H1 (cell line): Measurements from ENCODE around the gene KANSL1L. TPM values are rescaled to one million over a fixed set of nuclear protein-coding genes. Genes with fewer than 3 reads are reported as not detected.

ENCODE experiments used
- CTCF ChIA-PET: fragments of 300-600 bp; sonication (Branson Sonifier 250); formaldehyde crosslinking; loops from one replicate; lab custom pipeline; 2021; ENCODE audit not compliant: partially characterized antibody; lab: Charles Lee
- POLR2A ChIA-PET: fragments of 300-600 bp; sonication (Branson Sonifier 250); formaldehyde crosslinking; loops from one replicate; lab custom pipeline; 2021; ENCODE audit warnings: inconsistent platforms; ENCODE audit not compliant: partially characterized antibody; lab: Charles Lee
- DNase-seq, 2 experiments: peaks; one replicate each; pipeline versions ENCODE4 v3.0.0 to v3.0.0-alpha.2; 2010 to 2022; ENCODE audit warnings: low spot score in 2 of 2, low read depth in 1 of 2, mixed read lengths in 1 of 2
- FAIRE-seq: peaks from 2 replicates; lab custom pipeline; 2011; peaks lifted over from hg19 to GRCh38; lab: Jason Lieb, UNC
- H2AFZ ChIP-seq: 2 replicates; pipeline ENCODE4 v1.8.1; 2012; ENCODE audit warnings: low read length, inconsistent platforms
- H2AK5ac ChIP-seq: 2 replicates; pipeline ENCODE4 v1.6.1; 2013; ENCODE audit warnings: low read depth, low read length
- H2BK120ac ChIP-seq: replicated peaks from 2 replicates; pipeline ENCODE3; 2013; ENCODE audit warnings: low read depth, low read length, inconsistent platforms
- H2BK12ac ChIP-seq: 2 replicates; pipeline ENCODE4 v1.6.1; 2013; ENCODE audit warnings: low read depth, low read length
- H2BK15ac ChIP-seq: 2 replicates; pipeline ENCODE4 v1.6.1; 2013; ENCODE audit warnings: low read length
- H2BK20ac ChIP-seq: 2 replicates; pipeline ENCODE4 v1.6.1; 2013; ENCODE audit warnings: low read length
- H2BK5ac ChIP-seq: 2 replicates; pipeline ENCODE4 v1.6.1; 2013; ENCODE audit warnings: low read depth, low read length
- H3K14ac ChIP-seq: 2 replicates; pipeline ENCODE4 v1.6.1; 2013; ENCODE audit warnings: inconsistent platforms; ENCODE audit not compliant: insufficient read length
- H3K18ac ChIP-seq: 2 replicates; pipeline ENCODE4 v1.6.1; 2013; ENCODE audit warnings: low read length; ENCODE audit errors: extremely low read depth
- H3K23ac ChIP-seq: 2 replicates; pipeline ENCODE4 v1.6.1; 2013; ENCODE audit warnings: inconsistent platforms; ENCODE audit not compliant: insufficient read length
- H3K23me2 ChIP-seq: 2 replicates; pipeline ENCODE4 v1.6.1; 2013; ENCODE audit warnings: low read depth, low read length
- H3K27ac ChIP-seq: 2 replicates; pipeline ENCODE4 v1.6.1; 2011; ENCODE audit warnings: low read depth, low read length, inconsistent platforms
- H3K27me3 ChIP-seq, 4 experiments: replicated peaks in 1 of 4; 1 replicate in 1 of 4; 2 replicates in 3 of 4; pipeline versions ENCODE4 v1.6.1 to v1.8.1; 2011 to 2013; ENCODE audit warnings: low read length in 3 of 4, mild to moderate bottlenecking in 3 of 4, inconsistent platforms in 2 of 4, mixed read lengths in 2 of 4, moderate library complexity in 1 of 4; ENCODE audit not compliant: control insufficient read depth in 3 of 4, insufficient read depth in 3 of 4; ENCODE audit errors: extremely low read depth in 1 of 4
- H3K36me3 ChIP-seq, 4 experiments: 2 replicates each; pipeline versions ENCODE4 v1.6.1 to v1.8.1; 2011 to 2013; ENCODE audit warnings: mild to moderate bottlenecking in 4 of 4, low read length in 3 of 4, moderate library complexity in 2 of 4, control low read depth in 1 of 4, inconsistent platforms in 1 of 4; ENCODE audit not compliant: insufficient read depth in 4 of 4, control insufficient read depth in 2 of 4
- H3K4ac ChIP-seq: replicated peaks from 2 replicates; pipeline ENCODE3; 2013; ENCODE audit warnings: low read length, low read depth, mixed read lengths, inconsistent platforms; ENCODE audit not compliant: insufficient read length
- H3K4me1 ChIP-seq, 4 experiments: replicated peaks in 1 of 4; 1 replicate in 1 of 4; 2 replicates in 3 of 4; pipeline versions ENCODE4 v1.6.1 to v1.8.1; 2011 to 2013; ENCODE audit warnings: low read length in 3 of 4, inconsistent platforms in 2 of 4, mixed read lengths in 1 of 4; ENCODE audit not compliant: insufficient read depth in 4 of 4, control insufficient read depth in 3 of 4
- H3K4me2 ChIP-seq, 2 experiments: 2 replicates each; pipeline versions ENCODE4 v1.6.1 to v1.8.1; 2011 to 2013; ENCODE audit warnings: low read depth in 2 of 2, low read length in 2 of 2, control low read depth in 1 of 2, inconsistent platforms in 1 of 2, mild to moderate bottlenecking in 1 of 2; ENCODE audit not compliant: insufficient read depth in 1 of 2
- H3K4me3 ChIP-seq, 4 experiments: fragments of 200-600, 300-600 bp in 1 of 4; sonication (generic), shearing (Covaris generic), sonication (Bioruptor Twin) in 1 of 4; 2 replicates each; pipeline versions ENCODE4 v1.5.1 to v1.8.1; 2011 to 2016; ENCODE audit warnings: low read length in 4 of 4, low read depth in 3 of 4, control low read depth in 2 of 4, inconsistent platforms in 2 of 4, mild to moderate bottlenecking in 2 of 4, mixed read lengths in 1 of 4, moderate library complexity in 1 of 4; ENCODE audit not compliant: insufficient read depth in 2 of 4; ENCODE audit errors: extremely low read depth in 1 of 4
- H3K56ac ChIP-seq: replicated peaks from 2 replicates; pipeline ENCODE3; 2013; ENCODE audit warnings: low read depth, mild to moderate bottlenecking, mixed read lengths, low read length, inconsistent platforms; ENCODE audit not compliant: insufficient read length
- H3K79me1 ChIP-seq: 2 replicates; pipeline ENCODE4 v1.6.1; 2013; ENCODE audit warnings: low read depth, low read length, control low read depth
- H3K79me2 ChIP-seq, 2 experiments: 2 replicates each; pipeline versions ENCODE4 v1.6.1 to v1.8.1; 2012 to 2013; ENCODE audit warnings: low read length in 2 of 2, mild to moderate bottlenecking in 2 of 2, inconsistent platforms in 1 of 2; ENCODE audit not compliant: insufficient read depth in 2 of 2, control insufficient read depth in 1 of 2
- H3K9ac ChIP-seq, 4 experiments: replicated peaks in 1 of 4; 1 replicate in 1 of 4; 2 replicates in 3 of 4; pipeline versions ENCODE4 v1.6.1 to v1.8.1; 2011 to 2013; ENCODE audit warnings: low read depth in 3 of 4, low read length in 3 of 4, control low read depth in 2 of 4, mild to moderate bottlenecking in 2 of 4, moderate library complexity in 2 of 4, inconsistent platforms in 1 of 4; ENCODE audit errors: extremely low read depth in 1 of 4
- H3K9me3 ChIP-seq, 2 experiments: 2 replicates each; pipeline versions ENCODE4 v1.6.1 to v1.8.1; 2012 to 2013; ENCODE audit warnings: mild to moderate bottlenecking in 2 of 2, moderate library complexity in 2 of 2, control low read depth in 1 of 2, inconsistent platforms in 1 of 2, low read depth in 1 of 2, low read length in 1 of 2, mixed read lengths in 1 of 2; ENCODE audit not compliant: insufficient read depth in 2 of 2
- H4K20me1 ChIP-seq, 2 experiments: replicated peaks in 1 of 2; 2 replicates each; pipeline versions ENCODE3 to v1.8.1; 2011 to 2013; ENCODE audit warnings: inconsistent platforms in 2 of 2, low read length in 2 of 2, mild to moderate bottlenecking in 1 of 2; ENCODE audit not compliant: insufficient read depth in 2 of 2, control insufficient read depth in 1 of 2
- H4K5ac ChIP-seq: 2 replicates; pipeline ENCODE4 v1.6.1; 2013; ENCODE audit warnings: low read length, low read depth, mixed read lengths, inconsistent platforms; ENCODE audit not compliant: insufficient read length
- H4K8ac ChIP-seq: 2 replicates; pipeline ENCODE4 v1.8.0; 2013; ENCODE audit warnings: mild to moderate bottlenecking, moderate library complexity, low read length, inconsistent platforms; ENCODE audit not compliant: insufficient read depth; ENCODE audit errors: extremely low read depth
- H4K91ac ChIP-seq: replicated peaks from 2 replicates; pipeline ENCODE3; 2013; ENCODE audit warnings: low read length, mixed read lengths, inconsistent platforms; ENCODE audit not compliant: insufficient read length
- JUND ChIP-seq: IDR thresholded peaks from 2 replicates; pipeline ENCODE4 v1.6.1; 2011; ENCODE audit warnings: mild to moderate bottlenecking, improper control_type of control experiment, low read length
- RBBP5 ChIP-seq: IDR thresholded peaks from 2 replicates; pipeline ENCODE4 v1.7.1; 2012; ENCODE audit warnings: low read depth, mild to moderate bottlenecking, inconsistent platforms, low read length, moderate library complexity, borderline replicate concordance
- SAP30 ChIP-seq: fragments of 300-600 bp; sonication (generic); IDR thresholded peaks from 2 replicates; pipeline ENCODE4 v1.7.1; 2012; ENCODE audit warnings: low read length, moderate library complexity, mild to moderate bottlenecking, inconsistent platforms; ENCODE audit not compliant: insufficient read depth, insufficient replicate concordance
- WGBS, 2 experiments: shearing (Covaris generic) in 1 of 2; methylation state at CpG; one replicate each; pipeline versions ENCODE4 v1.1.6 to v1.1.7; 2013 to 2015; ENCODE audit warnings: low lambda C conversion rate in 2 of 2, mixed read lengths in 2 of 2, inconsistent platforms in 1 of 2, low coverage in 1 of 2, missing lambda C conversion rate in 1 of 2; ENCODE audit not compliant: insufficient replicate concordance in 2 of 2, insufficient coverage in 1 of 2, insufficient read length in 1 of 2; ENCODE audit errors: extremely low coverage in 1 of 2, missing lambda C conversion rate in 1 of 2; 5-methylcytosine and 5-hydroxymethylcytosine counted together
- long read RNA-seq, 2 experiments: library from RNA in 1 of 2; library from capped mRNA in 1 of 2; stranded (forward); transcript quantifications; one replicate each; pipeline ENCODE4 v2.0.0, GENCODE V29; 2021; ENCODE audit warnings: inconsistent platforms in 1 of 2
- polyA minus RNA-seq, 3 experiments: library from RNA; depleted of rRNA, polyadenylated mRNA; stranded (reverse); fragments of >200 nt; gene quantifications; 1 replicate in 2 of 3; 2 replicates in 1 of 3; pipeline ENCODE4 v1.2.3, GENCODE V29; 2011
- polyA plus RNA-seq, 7 experiments: library from polyadenylated mRNA; depleted of rRNA in 3 of 7; stranded (reverse) in 5 of 7; unstranded in 2 of 7; fragments of >200 nt in 5 of 7; fragments of 200-250 nt in 2 of 7; gene quantifications; 1 replicate in 5 of 7; 2 replicates in 1 of 7; 4 replicates in 1 of 7; pipeline versions ENCODE4 v1.2.1 to v1.2.3, GENCODE V29; 2011 to 2013; ENCODE audit warnings: missing spikeins in 2 of 7, mixed read lengths in 2 of 7
- total RNA-seq: library from RNA; stranded (reverse); fragmentation: NEBNext Ultra II Directional; extraction: Animal tissue kit (Norgen Biotek cat#: 25700); gene quantifications from 2 replicates; pipeline ENCODE4 v1.2.1, GENCODE V29; 2021

Gene KANSL1L, protein sequence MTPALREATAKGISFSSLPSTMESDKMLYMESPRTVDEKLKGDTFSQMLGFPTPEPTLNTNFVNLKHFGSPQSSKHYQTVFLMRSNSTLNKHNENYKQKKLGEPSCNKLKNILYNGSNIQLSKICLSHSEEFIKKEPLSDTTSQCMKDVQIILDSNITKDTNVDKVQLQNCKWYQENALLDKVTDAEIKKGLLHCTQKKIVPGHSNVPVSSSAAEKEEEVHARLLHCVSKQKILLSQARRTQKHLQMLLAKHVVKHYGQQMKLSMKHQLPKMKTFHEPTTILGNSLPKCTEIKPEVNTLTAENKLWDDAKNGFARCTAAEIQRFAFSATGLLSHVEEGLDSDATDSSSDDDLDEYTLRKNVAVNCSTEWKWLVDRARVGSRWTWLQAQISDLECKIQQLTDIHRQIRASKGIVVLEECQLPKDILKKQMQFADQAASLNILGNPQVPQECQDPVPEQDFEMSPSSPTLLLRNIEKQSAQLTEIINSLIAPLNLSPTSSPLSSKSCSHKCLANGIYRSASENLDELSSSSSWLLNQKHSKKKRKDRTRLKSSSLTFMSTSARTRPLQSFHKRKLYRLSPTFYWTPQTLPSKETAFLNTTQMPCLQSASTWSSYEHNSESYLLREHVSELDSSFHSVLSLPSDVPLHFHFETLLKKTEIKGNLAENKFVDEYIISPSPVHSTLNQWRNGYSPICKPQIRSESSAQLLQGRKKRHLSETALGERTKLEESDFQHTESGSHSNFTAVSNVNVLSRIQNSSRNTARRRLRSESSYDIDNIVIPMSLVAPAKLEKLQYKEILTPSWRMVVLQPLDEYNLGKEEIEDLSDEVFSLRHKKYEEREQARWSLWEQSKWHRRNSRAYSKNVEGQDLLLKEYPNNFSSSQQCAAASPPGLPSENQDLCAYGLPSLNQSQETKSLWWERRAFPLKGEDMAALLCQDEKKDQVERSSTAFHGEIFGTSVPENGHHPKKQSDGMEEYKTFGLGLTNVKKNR
- 15.2 and 17.2 TPM in 2 replicates for total RNA-seq
- 4.0 and 5.4 TPM in 2 replicates for polyA plus RNA-seq (2011; rRNA removed)
- 11.3 TPM for polyA plus RNA-seq (2011; cell fraction: cytosol; rRNA removed)
- 5.7 TPM for polyA plus RNA-seq (2011; cell fraction: nucleus; rRNA removed)
- 5.8 to 10.2 TPM (median 8.0 TPM) in 4 replicates for polyA plus RNA-seq (2012, experiment 1 of 2)
- 0.79 TPM for polyA plus RNA-seq (2012, experiment 2 of 2)
- polyA plus RNA-seq (2013, experiment 1 of 2), result 8.3 TPM
- polyA plus RNA-seq (2013, experiment 2 of 2), result 6.8 TPM
- 16.2 and 19.6 TPM in 2 replicates for polyA minus RNA-seq (2011; rRNA and poly(A)+ RNA removed)
- 6.9 TPM for polyA minus RNA-seq (2011; cell fraction: cytosol; rRNA and poly(A)+ RNA removed)
- 47.4 TPM for polyA minus RNA-seq (2011; cell fraction: nucleus; rRNA and poly(A)+ RNA removed)
- long read RNA-seq, experiment 1, partial matches to known transcripts, result 3 of 9 reads
- long read RNA-seq, experiment 1, other reads (novel, unspliced or antisense), result 6 of 9 reads
- long read RNA-seq, experiment 2, result 0 reads

DNA sequence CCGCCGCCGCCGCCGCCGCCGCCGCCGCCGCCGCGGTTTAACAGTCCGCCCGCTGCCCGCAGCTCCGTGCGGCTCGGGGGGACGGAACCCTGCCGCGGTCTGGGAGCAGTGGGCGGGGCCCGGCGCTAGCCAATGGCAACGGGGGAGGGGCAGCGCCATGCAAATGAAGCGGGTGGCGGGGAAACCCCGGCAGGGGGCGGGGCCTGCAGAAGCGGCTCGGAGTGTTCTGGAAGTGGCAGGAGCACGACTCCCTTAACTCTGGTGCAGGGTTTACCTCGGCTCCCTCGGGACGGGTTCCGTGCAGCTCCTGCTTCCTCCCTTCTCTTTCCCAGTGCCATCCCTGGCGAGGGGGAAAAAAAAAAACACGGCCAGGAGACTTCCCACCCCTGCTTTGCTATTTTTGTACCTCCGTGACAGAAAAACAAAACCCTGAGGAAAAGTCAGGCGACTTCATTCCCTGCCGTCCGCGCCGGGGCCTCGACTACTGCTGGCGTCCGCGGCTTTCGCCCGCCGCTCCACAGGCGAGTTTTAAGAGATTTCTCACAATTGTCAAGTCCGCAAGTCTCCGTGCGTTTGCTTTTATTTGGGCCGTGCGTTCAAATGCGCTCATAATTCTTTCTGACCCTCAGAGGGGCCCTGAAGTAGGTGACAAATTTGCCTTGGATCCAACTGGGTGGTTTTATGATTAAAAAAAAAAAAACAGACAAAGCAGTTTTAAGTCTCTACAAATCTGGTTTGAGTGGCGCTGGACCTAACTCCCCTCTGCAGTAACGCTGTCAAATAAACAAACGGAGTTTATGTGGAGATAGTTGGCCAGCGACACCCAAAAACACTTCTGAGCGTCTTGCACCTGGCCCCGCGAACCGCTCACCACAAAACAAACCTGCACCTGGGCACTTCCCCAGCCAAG is at the start of gene KANSL1L:
KANSL1L (minus strand) TSS at position 101 of the 910 bp plus-strand sequence. CDS start 16,827 bp downstream, outside the sequence.
- Histone ChIP-seq H3K27me3 (no peaks in the 10 kb centered on the region), H3K23ac (no peak within 1 kb of the TSS), H3K18ac (peak within 1 kb of the TSS; percentile 96), H2BK15ac (no peak within 1 kb of the TSS), H3K56ac (peak within 1 kb of the TSS; percentile 92), H3K14ac (no peak within 1 kb of the TSS), H3K4me1 (peaks cover 0 to 4% (median 0%) of the 10 kb centered on the region in 4 experiments; a peak in 1 of 7 replicates), H3K4me2 (peak within 1 kb of the TSS; percentile 80 to 87), H3K9me3 (no peaks in the 10 kb centered on the region), H2AFZ (peak within 1 kb of the TSS; percentile 47), H2BK5ac (peak within 1 kb of the TSS; percentile 96), H2BK120ac (peak within 1 kb of the TSS; percentile 67), H3K79me2 (peaks cover 0 to 39% of the 10 kb centered on the region in 2 experiments; a peak in 2 of 4 replicates), H4K20me1 (no peaks in the 10 kb centered on the region), H2AK5ac (no peak within 1 kb of the TSS), H4K8ac (peak within 1 kb of the TSS; percentile 99; the same call in 1 of the 2 replicates), H3K23me2 (peaks cover 10% of the 10 kb centered on the region), H3K36me3 (no peaks in the 10 kb centered on the region; a peak in 1 of 8 replicates), H4K5ac (peak within 1 kb of the TSS; percentile 96), H3K79me1 (no peaks in the 10 kb centered on the region), H3K9ac (peak within 1 kb of the TSS; percentile 84 to 98 (median 92)), H2BK20ac (no peak within 1 kb of the TSS), H2BK12ac (peak within 1 kb of the TSS; percentile 27; the same call in 1 of the 2 replicates), H3K4me3 (peak within 1 kb of the TSS; percentile 66 to 86 (median 77)), H3K4ac (no peak within 1 kb of the TSS), H4K91ac (peak within 1 kb of the TSS; percentile 65), H3K27ac (peak within 1 kb of the TSS; percentile 95)
- DNase-seq, result peak; percentile 89 to 99
- 2% methylated on average over 43 of the region's 67 CpGs; no CpG with 5 or more reads in 1 of the 2 experiments for WGBS, 2 experiments
- FAIRE-seq, result peak; percentile 13
- ChIA-PET POLR2A (interaction anchor here (1.0 to 1.7 kb wide), 4 partner anchors 9 to 17 kb away, joined by 5 to 11 read pairs (median 8); no protein-coding TSS in a partner anchor), CTCF (interaction anchor here (1.0 kb wide), 1 partner anchor 25 kb away, joined by 3 read pairs; no protein-coding TSS in a partner anchor)
- TF ChIP-seq RBBP5 (peak; percentile 58; the same call in 1 of the 2 replicates), SAP30 (peak; percentile 26), JUND (no peak)
